Measurements from ENCODE around the gene TCF7.

- TF ChIP-seq CTCF (conservative IDR thresholded peaks at IDR 0.05) (no peak), ZFX (IDR thresholded peaks at IDR 0.05) (no peak)
These were observed 27.0 kb downstream of the TCF7 start for GRCh38 chr5:134141331-134142050.

All from C4-2B (cell line).